ENCODE results near the gene ATG10.

- TF ChIP-seq CTCF (IDR thresholded peaks at IDR 0.05), result no peak
- no peak for TF ChIP-seq SMAD3 (CRISPR knock-in tag; IDR thresholded peaks at IDR 0.05; ENCODE audit: borderline replicate concordance)
- no peak for TF ChIP-seq JAZF1 (CRISPR knock-in tag; IDR thresholded peaks at IDR 0.05)
- no peak for TF ChIP-seq RELA (CRISPR knock-in tag; IDR thresholded peaks at IDR 0.05; ENCODE audit: borderline replicate concordance)
- no peak for TF ChIP-seq TEAD1 (CRISPR knock-in tag; IDR thresholded peaks at IDR 0.05)
- TF ChIP-seq E2F4 (CRISPR knock-in tag; IDR thresholded peaks at IDR 0.05; ENCODE audit: borderline replicate concordance, low read depth), result no peak
- no peak for TF ChIP-seq AFF4 (CRISPR knock-in tag; IDR thresholded peaks at IDR 0.05; ENCODE audit: borderline replicate concordance)
- no peak for TF ChIP-seq ZBTB21 (CRISPR knock-in tag; IDR thresholded peaks at IDR 0.05; ENCODE audit: borderline replicate concordance)
- TF ChIP-seq JUN (CRISPR knock-in tag; IDR thresholded peaks at IDR 0.05), result no peak
These were observed 170.5 kb downstream of the ATG10 start for GRCh38 chr5:82142217-82142841.

Data from WTC11 (cell line).